Muscle of leg (tissue), 16 donors: ENCODE measurements around the gene CD226. TPM values are rescaled to one million over a fixed set of nuclear protein-coding genes. Genes with fewer than 3 reads are reported as not detected.

Experiments
- DNase-seq: peaks from one replicate; pipeline ENCODE4 v3.0.0; 2013
- H3K27ac ChIP-seq: one replicate; pipeline ENCODE4 v1.5.1; 2013; ENCODE audit warnings: mild to moderate bottlenecking, low read length, control low read depth
- H3K27me3 ChIP-seq: one replicate; pipeline ENCODE4 v1.6.1; 2013; ENCODE audit warnings: low read length; ENCODE audit not compliant: control insufficient read depth, insufficient read depth
- H3K36me3 ChIP-seq: one replicate; pipeline ENCODE4 v1.6.1; 2013; ENCODE audit warnings: low read length; ENCODE audit not compliant: control insufficient read depth, insufficient read depth
- H3K4me1 ChIP-seq: one replicate; pipeline ENCODE4 v1.6.1; 2013; ENCODE audit warnings: low read length; ENCODE audit not compliant: control insufficient read depth, insufficient read depth
- H3K4me3 ChIP-seq: one replicate; pipeline ENCODE4 v1.5.1; 2013; ENCODE audit warnings: low read length, control low read depth
- H3K9me3 ChIP-seq: replicated peaks from 2 replicates; pipeline ENCODE4 v1.6.1; 2013; ENCODE audit warnings: low read depth, low read length; ENCODE audit not compliant: control insufficient read depth
- WGBS: methylation state at CpG from one replicate; pipeline ENCODE4 v1.1.5; 2013; ENCODE audit warnings: missing lambda C conversion rate; ENCODE audit not compliant: insufficient coverage; 5-methylcytosine and 5-hydroxymethylcytosine counted together
- long read RNA-seq, 11 donors: transcript quantifications; one replicate each; lab custom pipeline, GENCODE V29; 2026
- polyA plus RNA-seq, 8 donors: library from polyadenylated mRNA; unstranded; fragments of 120-200 nt; gene quantifications; one replicate each; pipeline versions ENCODE4 v1.2.1 to v1.2.3, GENCODE V29; 2013; ENCODE audit warnings: inconsistent platforms in 1 of 8, low replicate concordance in 1 of 8; ENCODE audit not compliant: insufficient read length in 8 of 8, insufficient read depth in 1 of 8
- total RNA-seq: library from RNA; stranded (reverse); fragments of 120-200 nt; gene quantifications from one replicate; pipeline ENCODE4 v1.2.4, GENCODE V29; 2013

CD226 gene
- total RNA-seq (0.53 TPM), polyA plus RNA-seq (1 to 10 TPM in 1 of 8 donors, under 1 TPM in 7; 0.20 to 1.0 (median 0.53) TPM)
- long read RNA-seq, donor 1, result 0 reads
- long read RNA-seq, donor 2, result 0 reads
- long read RNA-seq, donor 3, result 0 reads
- long read RNA-seq, donor 4, result 0 reads
- long read RNA-seq, donor 5, result 0 reads
- long read RNA-seq, donor 6, result 0 reads
- long read RNA-seq, donor 7, result 0 reads
- long read RNA-seq, donor 8, result 0 reads
- long read RNA-seq, donor 9, result 0 reads
- long read RNA-seq, donor 10, result 0 reads
- long read RNA-seq, donor 11, result 0 reads

DNA sequence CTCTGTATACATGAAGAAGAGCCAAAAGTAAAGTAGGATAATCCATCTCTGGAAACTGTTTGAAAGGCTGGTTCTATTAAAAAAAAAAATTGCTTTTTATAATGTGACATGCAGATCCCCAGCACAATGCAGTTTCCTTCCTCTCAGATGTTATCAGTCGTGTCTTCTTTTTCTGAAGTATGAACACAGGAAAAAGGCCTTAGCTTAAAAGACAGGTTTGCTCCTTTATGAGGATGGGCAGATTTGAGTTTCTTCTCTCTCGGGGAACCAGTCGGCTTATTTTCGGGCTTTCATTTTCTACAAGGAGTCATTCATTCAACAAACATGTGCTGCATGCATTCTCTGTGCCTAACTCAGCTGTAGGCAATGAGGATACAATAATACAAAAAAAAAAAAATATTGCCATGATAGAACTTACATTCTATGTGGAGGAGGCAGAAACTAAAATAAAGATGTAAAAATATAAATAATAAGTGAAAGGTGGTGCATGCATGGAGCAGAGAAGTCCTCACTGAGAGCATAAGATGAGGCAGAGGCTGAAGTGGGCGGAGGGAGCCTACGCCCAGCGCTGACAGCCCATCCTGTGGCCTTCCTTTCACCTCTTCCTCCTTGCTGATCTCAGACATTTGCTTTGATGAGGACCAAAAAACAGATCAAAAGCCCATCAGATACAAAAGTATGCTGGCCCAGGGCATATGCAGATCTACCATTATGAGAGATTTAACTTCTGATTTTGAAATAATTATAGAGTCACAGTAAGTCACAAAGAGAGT, at the start of gene CD226:
CD226 (minus strand) TSS at position 513 of the 773 bp plus-strand sequence; CDS start at position 46, 467 bp downstream.
- no peak for DNase-seq
- Histone ChIP-seq H3K4me1 (peaks cover 2% of the 10 kb centered on the region), H3K36me3 (no peaks in the 10 kb centered on the region), H3K27ac (no peak within 1 kb of the TSS), H3K4me3 (no peak within 1 kb of the TSS), H3K9me3 (no peaks in the 10 kb centered on the region), H3K27me3 (no peaks in the 10 kb centered on the region)
- WGBS, result 85% methylated on average over 3 of the region's 7 CpGs

DNA sequence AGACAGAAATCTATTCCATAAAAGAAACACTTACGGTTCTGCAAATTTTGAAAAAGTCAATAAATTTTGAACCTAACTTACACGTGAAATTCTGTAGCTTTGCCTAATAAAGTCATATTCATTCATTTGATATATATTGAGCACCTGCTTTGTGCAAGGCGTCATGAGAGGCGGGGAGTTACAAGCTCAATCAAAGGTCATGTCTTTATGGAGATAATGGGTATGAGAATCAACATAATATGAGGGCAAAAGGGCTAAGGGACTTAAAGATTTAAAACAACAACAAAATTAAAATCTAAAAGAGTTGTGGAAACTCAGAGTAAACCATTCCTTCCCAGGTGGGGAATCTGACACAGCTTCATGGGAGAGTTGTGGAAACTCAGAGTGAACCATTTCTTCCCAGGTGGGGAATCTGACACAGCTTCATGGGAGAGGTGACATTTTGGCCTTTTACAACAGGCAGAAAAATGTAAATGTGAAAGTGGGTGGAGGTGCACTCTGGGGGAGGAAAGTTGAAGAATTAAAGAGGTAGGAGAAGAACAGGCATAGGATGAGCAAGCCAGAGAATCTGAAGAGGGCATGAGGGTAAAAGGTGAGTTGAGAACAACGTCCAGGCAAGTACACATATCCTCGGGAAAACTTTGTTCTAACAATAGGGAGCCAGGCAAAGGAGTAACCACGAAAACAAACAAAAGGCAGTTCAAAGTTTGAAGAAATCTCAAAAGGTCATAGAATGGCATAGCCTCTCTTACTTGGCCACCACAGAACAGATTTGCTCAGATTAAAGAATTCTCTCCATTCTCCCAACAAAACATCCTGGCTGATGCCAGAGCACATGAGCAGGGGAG, 49.5 kb upstream of the CD226 start:
- Histone ChIP-seq H3K4me1 (peaks cover 4% of the 10 kb centered on the region), H3K27me3 (no peaks in the 10 kb centered on the region), H3K4me3 (no peak overlapping the region), H3K27ac (no peak overlapping the region), H3K9me3 (no peaks in the 10 kb centered on the region), H3K36me3 (peaks cover 6% of the 10 kb centered on the region)
- no peak for DNase-seq
- WGBS, result 71% methylated on average over 2 of the region's 7 CpGs

DNA sequence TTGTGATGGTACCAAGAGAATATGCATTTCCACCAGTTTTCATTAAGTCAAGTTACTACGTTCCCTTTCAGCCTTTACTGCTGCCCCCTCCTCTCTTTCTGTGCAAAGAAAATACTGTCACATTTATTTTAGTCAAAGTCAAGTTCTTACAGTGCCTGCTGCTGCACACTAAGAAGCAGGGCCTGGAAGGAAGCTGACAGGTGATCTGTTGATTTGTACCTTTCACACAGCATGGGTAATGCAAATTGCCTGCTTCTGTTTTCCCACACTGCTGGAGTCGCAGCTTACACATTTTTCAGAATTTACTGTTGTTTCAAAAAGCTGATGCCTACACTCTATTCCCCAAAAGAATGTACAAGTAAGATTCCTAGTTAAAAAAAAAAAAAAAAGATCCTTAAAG, 48.7 kb upstream of the CD226 start:
- Histone ChIP-seq H3K36me3 (peaks cover 3% of the 10 kb centered on the region), H3K27ac (no peak overlapping the region), H3K9me3 (no peaks in the 10 kb centered on the region), H3K27me3 (no peaks in the 10 kb centered on the region), H3K4me3 (no peak overlapping the region), H3K4me1 (peaks cover 4% of the 10 kb centered on the region)
- 100% methylated on average over 1 of the region's 2 CpGs for WGBS
- no peak for DNase-seq

DNA sequence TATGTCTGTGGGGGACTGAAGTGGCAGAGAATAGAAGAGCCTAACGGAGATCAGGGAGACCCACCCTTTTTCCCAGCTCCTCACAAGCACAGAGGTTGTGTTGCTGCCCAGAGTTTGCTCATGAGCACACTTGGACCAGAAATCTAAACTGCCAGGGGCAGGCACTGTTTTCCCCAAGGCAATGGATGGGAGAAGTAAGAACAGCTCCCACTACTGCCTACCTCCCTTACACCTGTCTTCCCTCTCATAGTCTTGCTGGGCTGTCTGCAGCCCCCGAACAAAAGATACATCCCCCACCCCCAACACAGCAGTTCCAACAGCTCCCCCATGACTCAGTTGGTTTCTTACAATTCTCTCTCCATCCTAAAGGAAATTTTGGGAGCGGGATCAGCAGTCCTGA, 48.1 kb upstream of the CD226 start:
- Histone ChIP-seq H3K9me3 (no peaks in the 10 kb centered on the region), H3K4me1 (peaks cover 4% of the 10 kb centered on the region), H3K27me3 (no peaks in the 10 kb centered on the region), H3K36me3 (peaks cover 3% of the 10 kb centered on the region), H3K4me3 (no peak overlapping the region), H3K27ac (no peak overlapping the region)
- WGBS, result 92% methylated on average over 1 of the region's 3 CpGs
- no peak for DNase-seq

DNA sequence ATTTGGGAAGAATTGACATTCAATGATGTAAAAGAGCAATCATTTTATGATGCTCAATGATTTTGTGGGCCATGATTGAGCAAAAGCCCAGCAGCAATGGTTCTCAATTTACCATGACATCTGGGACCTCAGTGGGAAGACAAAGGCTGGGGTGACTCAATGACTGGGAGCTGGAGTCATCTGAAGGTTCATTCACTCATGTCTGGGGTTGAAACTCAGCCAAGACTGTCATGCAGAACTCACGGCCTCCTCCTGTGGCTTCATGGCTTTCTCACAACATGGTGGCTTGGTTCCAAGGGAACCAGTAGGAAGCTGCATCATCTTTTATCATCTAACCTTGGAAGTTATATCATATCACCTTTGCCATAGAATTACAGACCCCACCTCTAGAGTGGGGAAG, 45.1 kb upstream of the CD226 start:
- no peaks in the 10 kb centered on the region for H3K27me3 ChIP-seq
- no peaks in the 10 kb centered on the region for H3K4me1 ChIP-seq
- peaks cover 3% of the 10 kb centered on the region for H3K36me3 ChIP-seq
- 40% methylated on average over 1 of the region's 1 CpG for WGBS
- H3K4me3 ChIP-seq, result no peak overlapping the region
- DNase-seq, result no peak
- H3K27ac ChIP-seq, result no peak overlapping the region
- H3K9me3 ChIP-seq, result peaks cover 3% of the 10 kb centered on the region

DNA sequence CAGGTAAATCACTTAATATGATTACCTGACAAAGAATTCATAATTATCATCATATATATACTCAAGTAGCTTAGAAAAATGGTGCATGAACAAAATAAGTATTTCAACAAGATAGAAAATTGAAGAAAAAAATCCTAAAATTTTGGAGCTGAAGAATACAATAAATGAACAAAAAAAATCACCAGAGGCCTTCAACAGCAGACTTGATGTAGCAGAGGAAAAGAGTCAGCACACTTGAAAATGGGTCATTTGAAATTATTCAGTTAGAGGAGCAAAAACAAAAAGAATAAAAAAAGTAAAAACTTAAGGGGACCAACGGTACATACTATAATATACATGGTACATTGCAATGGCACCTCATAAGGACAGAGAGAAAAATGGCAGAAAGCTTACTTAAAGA, 40.2 kb upstream of the CD226 start:
- DNase-seq, result no peak
- Histone ChIP-seq H3K4me3 (no peak overlapping the region), H3K27me3 (no peaks in the 10 kb centered on the region), H3K27ac (no peak overlapping the region), H3K36me3 (peaks cover 2% of the 10 kb centered on the region), H3K4me1 (no peaks in the 10 kb centered on the region), H3K9me3 (peaks cover 5% of the 10 kb centered on the region)
- WGBS, result no CpG with 5 or more reads among the region's 1 CpG

DNA sequence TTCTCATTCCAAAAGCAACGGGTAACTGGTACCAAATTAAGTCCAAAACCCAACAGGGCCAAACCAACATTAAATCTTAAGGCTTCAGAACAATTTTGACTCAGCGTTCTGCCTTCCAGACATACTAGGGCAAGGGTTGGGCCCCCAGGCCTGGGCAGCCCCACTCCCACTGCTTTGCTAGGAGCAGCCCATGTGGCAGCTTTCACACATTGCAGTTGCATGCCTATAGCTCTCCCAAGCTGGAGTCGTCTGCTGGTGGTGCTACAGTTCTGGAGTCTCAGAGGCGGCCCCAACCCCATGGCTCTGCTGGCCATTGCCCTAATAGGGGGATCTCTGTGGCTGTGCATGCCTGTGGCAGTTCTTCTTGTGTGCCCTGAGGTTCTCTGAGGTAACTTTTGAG, 37.6 kb upstream of the CD226 start:
- Histone ChIP-seq H3K27me3 (no peaks in the 10 kb centered on the region), H3K27ac (no peak overlapping the region), H3K36me3 (peaks cover 2% of the 10 kb centered on the region), H3K4me1 (no peaks in the 10 kb centered on the region), H3K4me3 (no peak overlapping the region), H3K9me3 (peaks cover 5% of the 10 kb centered on the region)
- WGBS, result 83% methylated on average over 3 of the region's 4 CpGs
- DNase-seq, result no peak

DNA sequence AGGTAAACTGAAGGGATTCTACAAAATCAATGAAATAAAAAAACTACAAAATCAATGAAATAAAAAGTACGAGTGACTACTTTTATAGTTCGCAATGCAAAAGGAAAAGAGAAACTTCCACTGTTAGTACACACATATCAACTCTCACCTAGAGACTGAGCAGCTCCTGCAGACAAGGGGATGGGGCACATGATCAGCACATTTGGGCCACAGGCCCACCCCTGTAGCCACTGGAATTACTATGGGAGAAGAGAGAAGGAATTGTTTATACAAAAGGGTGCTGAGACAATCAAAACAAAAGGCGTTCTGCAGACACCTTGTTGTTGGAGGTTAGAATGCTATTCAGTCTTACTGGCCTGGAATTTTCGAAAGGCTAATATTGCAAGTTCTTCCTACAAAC, 34.7 kb upstream of the CD226 start:
- H3K36me3 ChIP-seq, result peaks cover 2% of the 10 kb centered on the region
- no peak overlapping the region for H3K4me3 ChIP-seq
- no peaks in the 10 kb centered on the region for H3K27me3 ChIP-seq
- DNase-seq, result no peak
- WGBS, result no CpG with 5 or more reads among the region's 4 CpGs
- H3K27ac ChIP-seq, result no peak overlapping the region
- H3K9me3 ChIP-seq, result peaks cover 2% of the 10 kb centered on the region
- no peaks in the 10 kb centered on the region for H3K4me1 ChIP-seq

DNA sequence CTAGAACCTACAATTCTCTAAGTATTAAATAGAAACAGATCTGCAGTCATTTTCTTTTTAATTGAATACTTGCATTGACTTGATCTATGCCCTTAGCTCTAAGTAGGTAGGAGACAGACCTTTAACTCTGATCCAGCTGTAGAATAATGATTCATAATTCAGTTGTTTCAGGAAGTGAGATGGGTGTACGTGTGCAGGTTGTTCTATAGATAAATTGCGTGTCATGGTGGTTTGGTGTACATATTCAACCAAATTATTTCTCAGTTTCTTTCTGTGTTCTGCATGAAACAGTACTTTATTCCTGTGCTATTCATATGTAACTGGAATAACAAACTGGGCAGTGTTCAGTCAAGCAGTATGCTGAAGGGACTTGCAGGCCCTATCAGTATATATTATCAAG, 34.3 kb upstream of the CD226 start:
- no peak for DNase-seq
- WGBS, result no CpG with 5 or more reads among the region's 2 CpGs
- Histone ChIP-seq H3K36me3 (no peaks in the 10 kb centered on the region), H3K27ac (no peak overlapping the region), H3K27me3 (no peaks in the 10 kb centered on the region), H3K4me3 (no peak overlapping the region), H3K9me3 (peaks cover 6% of the 10 kb centered on the region), H3K4me1 (no peaks in the 10 kb centered on the region)
